BLaER1 (cell line): ENCODE data around the gene CUX1.

Source experiments
- H3K27ac ChIP-seq: shearing (Covaris generic); formaldehyde crosslinking; 2 replicates; pipeline ENCODE4 v1.8.1; 2022
- H3K27me3 ChIP-seq: shearing (Covaris generic); formaldehyde crosslinking; 2 replicates; pipeline ENCODE4 v1.8.1; 2022
- H3K36me3 ChIP-seq: shearing (Covaris generic); formaldehyde crosslinking; 2 replicates; pipeline ENCODE4 v1.8.1; 2022
- H3K4me1 ChIP-seq: shearing (Covaris generic); formaldehyde crosslinking; 2 replicates; pipeline ENCODE4 v1.8.1; 2022
- H3K4me2 ChIP-seq: shearing (Covaris generic); formaldehyde crosslinking; 2 replicates; pipeline ENCODE4 v1.8.1; 2022
- H3K4me3 ChIP-seq: shearing (Covaris generic); formaldehyde crosslinking; 2 replicates; pipeline ENCODE4 v1.8.1; 2022
- H3K9ac ChIP-seq: shearing (Covaris generic); formaldehyde crosslinking; 2 replicates; pipeline ENCODE4 v1.8.1; 2022
- H3K9me3 ChIP-seq: shearing (Covaris generic); formaldehyde crosslinking; 2 replicates; pipeline ENCODE4 v1.8.1; 2022
- H4K20me1 ChIP-seq: shearing (Covaris generic); formaldehyde crosslinking; 2 replicates; pipeline ENCODE4 v1.8.1; 2022
- Cebpa-rat ChIP-seq: shearing (Covaris generic); IDR thresholded peaks from 2 replicates; pipeline ENCODE4 v1.8.1; 2022

CUX1 gene

GRCh38 chr7:101990811-101991418 is 173.5 kb downstream of the CUX1 start:
- peak overlapping the region; percentile 94 for H3K4me2 ChIP-seq
- H3K27ac ChIP-seq, result peak overlapping the region; percentile 95
- H4K20me1 ChIP-seq, result no peaks in the 10 kb centered on the region
- peaks cover 100% of the 10 kb centered on the region for H3K4me1 ChIP-seq
- peak overlapping the region; percentile 75 for H3K9ac ChIP-seq
- peak; percentile 30; the same call in 1 of the 2 replicates for TF ChIP-seq Cebpa-rat
- H3K4me3 ChIP-seq, result peak overlapping the region; percentile 42; the same call in 1 of the 2 replicates
- H3K9me3 ChIP-seq, result no peaks in the 10 kb centered on the region
- no peaks in the 10 kb centered on the region for H3K27me3 ChIP-seq
- H3K36me3 ChIP-seq, result peaks cover 12% of the 10 kb centered on the region; the same call in 1 of the 2 replicates

GRCh38 chr7:101991860-101992259 is 174.4 kb downstream of the CUX1 start:
- Histone ChIP-seq H3K4me1 (peaks cover 100% of the 10 kb centered on the region), H3K27me3 (no peaks in the 10 kb centered on the region), H3K4me3 (0 out of 2 replicates have a peak overlapping the region, but pooled peaks have one; percentile 42), H3K9me3 (no peaks in the 10 kb centered on the region), H3K36me3 (peaks cover 8% of the 10 kb centered on the region; the same call in 1 of the 2 replicates), H3K27ac (peak overlapping the region; percentile 95), H3K9ac (peak overlapping the region; percentile 75), H4K20me1 (no peaks in the 10 kb centered on the region), H3K4me2 (peak overlapping the region; percentile 94)
- TF ChIP-seq Cebpa-rat, result no peak

- Histone ChIP-seq H4K20me1 (no peaks in the 10 kb centered on the region), H3K4me3 (peak overlapping the region; percentile 40; the same call in 1 of the 2 replicates), H3K4me2 (peak overlapping the region; percentile 94), H3K36me3 (no peaks in the 10 kb centered on the region), H3K4me1 (peaks cover 100% of the 10 kb centered on the region), H3K27ac (peak overlapping the region; percentile 95), H3K27me3 (no peaks in the 10 kb centered on the region), H3K9ac (peak overlapping the region; percentile 77), H3K9me3 (no peaks in the 10 kb centered on the region)
- no peak for TF ChIP-seq Cebpa-rat
Observed at GRCh38 chr7:101993311-101993710, 175.9 kb downstream of the CUX1 start.

- no peaks in the 10 kb centered on the region for H3K9me3 ChIP-seq
- TF ChIP-seq Cebpa-rat, result no peak
- H3K27me3 ChIP-seq, result no peaks in the 10 kb centered on the region
- H3K4me2 ChIP-seq, result peak overlapping the region; percentile 94
- H3K9ac ChIP-seq, result peak overlapping the region; percentile 77
- H4K20me1 ChIP-seq, result no peaks in the 10 kb centered on the region
- H3K4me3 ChIP-seq, result peak overlapping the region; percentile 13; the same call in 1 of the 2 replicates
- peak overlapping the region; percentile 95 for H3K27ac ChIP-seq
- H3K4me1 ChIP-seq, result peaks cover 100% of the 10 kb centered on the region
- H3K36me3 ChIP-seq, result no peaks in the 10 kb centered on the region
Observed at GRCh38 chr7:101995121-101995520, 177.7 kb downstream of the CUX1 start.

- H3K27ac ChIP-seq, result peak overlapping the region; percentile 95
- H3K27me3 ChIP-seq, result no peaks in the 10 kb centered on the region
- no peaks in the 10 kb centered on the region for H3K9me3 ChIP-seq
- peaks cover 100% of the 10 kb centered on the region for H3K4me1 ChIP-seq
- no peak for TF ChIP-seq Cebpa-rat
- 0 out of 2 replicates have a peak overlapping the region, but pooled peaks have one; percentile 13 for H3K4me3 ChIP-seq
- H3K4me2 ChIP-seq, result peak overlapping the region; percentile 94
- H3K36me3 ChIP-seq, result no peaks in the 10 kb centered on the region
- H3K9ac ChIP-seq, result peak overlapping the region; percentile 77
- no peaks in the 10 kb centered on the region for H4K20me1 ChIP-seq
Observed at GRCh38 chr7:101996131-101996691, 178.8 kb downstream of the CUX1 start.

GRCh38 chr7:101996876-101997275 is 179.4 kb downstream of the CUX1 start:
- H4K20me1 ChIP-seq, result 0 out of 2 replicates have a peak, but pooled peaks cover under 1% of the 10 kb centered on the region
- peak overlapping the region; percentile 94 for H3K4me2 ChIP-seq
- H3K27ac ChIP-seq, result peak overlapping the region; percentile 95

GRCh38 chr7:101998029-101998905 is 180.8 kb downstream of the CUX1 start:
- Histone ChIP-seq H3K36me3 (no peaks in the 10 kb centered on the region), H3K9me3 (no peaks in the 10 kb centered on the region), H3K27ac (peak overlapping the region; percentile 95), H3K9ac (peak overlapping the region; percentile 74), H4K20me1 (0 out of 2 replicates have a peak, but pooled peaks cover 14% of the 10 kb centered on the region), H3K27me3 (no peaks in the 10 kb centered on the region), H3K4me2 (peak overlapping the region; percentile 94), H3K4me1 (peaks cover 100% of the 10 kb centered on the region), H3K4me3 (peak overlapping the region; percentile 25; the same call in 1 of the 2 replicates)
- no peak for TF ChIP-seq Cebpa-rat

More at GRCh38 chr7:101996876-101997275, 179.4 kb downstream of the CUX1 start:
- Histone ChIP-seq H3K27me3 (no peaks in the 10 kb centered on the region), H3K36me3 (no peaks in the 10 kb centered on the region), H3K4me3 (no peak overlapping the region), H3K4me1 (peaks cover 100% of the 10 kb centered on the region), H3K9me3 (no peaks in the 10 kb centered on the region), H3K9ac (peak overlapping the region; percentile 74)
- no peak for TF ChIP-seq Cebpa-rat

GRCh38 chr7:101998906-101999240 is 181.4 kb downstream of the CUX1 start:
- H3K36me3 ChIP-seq, result no peaks in the 10 kb centered on the region
- no peaks in the 10 kb centered on the region for H3K27me3 ChIP-seq
- peak overlapping the region; percentile 74 for H3K9ac ChIP-seq
- peaks cover 100% of the 10 kb centered on the region for H3K4me1 ChIP-seq
- H3K4me2 ChIP-seq, result peak overlapping the region; percentile 94
- H3K4me3 ChIP-seq, result peak overlapping the region; percentile 25; the same call in 1 of the 2 replicates
- peak overlapping the region; percentile 95 for H3K27ac ChIP-seq
- no peak for TF ChIP-seq Cebpa-rat
- no peaks in the 10 kb centered on the region for H3K9me3 ChIP-seq
- 0 out of 2 replicates have a peak, but pooled peaks cover 14% of the 10 kb centered on the region for H4K20me1 ChIP-seq

GRCh38 chr7:101999393-101999792 is 182.0 kb downstream of the CUX1 start:
- H3K27me3 ChIP-seq, result no peaks in the 10 kb centered on the region
- H3K27ac ChIP-seq, result peak overlapping the region; percentile 95
- H3K4me3 ChIP-seq, result 0 out of 2 replicates have a peak overlapping the region, but pooled peaks have one; percentile 8
- H3K4me2 ChIP-seq, result peak overlapping the region; percentile 94
- peak overlapping the region; percentile 74 for H3K9ac ChIP-seq
- peaks cover 100% of the 10 kb centered on the region for H3K4me1 ChIP-seq
- no peaks in the 10 kb centered on the region for H3K9me3 ChIP-seq
- TF ChIP-seq Cebpa-rat, result no peak
- H3K36me3 ChIP-seq, result no peaks in the 10 kb centered on the region
- H4K20me1 ChIP-seq, result 0 out of 2 replicates have a peak, but pooled peaks cover 14% of the 10 kb centered on the region
